HS-5 (cell line): ENCODE data around the gene ROCK2.

ENCODE experiments used
- DNase-seq: peaks from one replicate; pipeline ENCODE4 v3.0.0-alpha.2; 2012; ENCODE audit warnings: low read depth

ROCK2 gene

DNA sequence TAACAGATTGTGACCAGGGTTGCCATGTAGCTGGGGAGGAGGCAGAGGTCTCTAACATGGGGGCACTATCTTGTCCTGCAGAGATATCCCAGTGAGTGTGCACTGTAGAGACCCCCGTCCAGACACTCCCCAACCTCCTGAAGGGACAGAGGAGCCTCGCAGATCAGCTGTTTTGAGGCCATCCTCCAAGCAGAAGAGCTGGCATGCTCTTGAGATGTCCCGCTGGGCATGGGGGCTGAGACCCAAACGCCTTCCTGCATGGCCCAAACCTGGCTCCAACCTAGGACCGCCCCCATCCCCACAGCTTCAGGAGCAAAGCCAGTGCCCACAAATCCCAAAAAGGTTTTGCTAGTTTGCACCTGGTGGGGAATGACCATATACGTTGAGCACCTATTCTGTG, 191.8 kb downstream of the ROCK2 start:
- no peak for DNase-seq

DNA sequence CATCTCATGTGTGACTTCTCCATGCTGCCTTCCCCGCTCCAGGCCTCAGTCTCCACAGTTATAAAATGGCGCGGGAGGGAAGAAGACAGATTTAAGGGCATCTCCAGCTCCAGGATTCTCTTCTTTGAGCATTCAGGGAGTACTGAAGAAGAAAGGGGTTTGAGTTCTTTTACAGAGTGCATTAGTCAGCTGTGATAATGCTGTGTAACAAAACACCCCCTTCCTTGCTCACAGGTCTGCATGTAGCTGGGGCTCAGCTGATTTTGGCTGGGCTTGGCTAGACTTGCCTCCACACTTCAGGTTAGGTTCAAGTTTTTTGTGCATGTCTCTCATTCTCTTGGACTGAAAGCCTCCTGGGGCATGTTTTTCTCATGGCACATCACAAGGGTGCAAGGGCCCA, 197.2 kb downstream of the ROCK2 start:
- DNase-seq = no peak

DNA sequence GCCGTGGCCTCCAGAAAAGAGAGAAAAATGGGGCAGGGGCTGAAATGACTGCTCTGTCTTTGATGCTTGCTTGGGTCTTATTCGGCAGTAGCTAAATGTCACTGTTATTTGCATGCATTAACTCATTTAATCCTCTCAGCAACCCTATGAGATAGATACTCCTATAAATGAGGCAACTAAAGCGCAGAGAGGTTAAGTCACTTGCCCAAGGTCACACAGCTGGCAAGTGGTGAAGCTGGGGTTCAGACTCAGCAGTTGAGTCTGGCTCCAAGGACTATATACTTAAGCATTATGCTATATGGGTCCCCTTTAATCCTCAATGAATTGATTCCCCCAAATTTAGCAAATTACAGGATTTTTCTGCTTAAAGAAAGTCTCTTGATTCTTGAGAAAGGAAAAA, 198.4 kb downstream of the ROCK2 start:
- DNase-seq = no peak

DNA sequence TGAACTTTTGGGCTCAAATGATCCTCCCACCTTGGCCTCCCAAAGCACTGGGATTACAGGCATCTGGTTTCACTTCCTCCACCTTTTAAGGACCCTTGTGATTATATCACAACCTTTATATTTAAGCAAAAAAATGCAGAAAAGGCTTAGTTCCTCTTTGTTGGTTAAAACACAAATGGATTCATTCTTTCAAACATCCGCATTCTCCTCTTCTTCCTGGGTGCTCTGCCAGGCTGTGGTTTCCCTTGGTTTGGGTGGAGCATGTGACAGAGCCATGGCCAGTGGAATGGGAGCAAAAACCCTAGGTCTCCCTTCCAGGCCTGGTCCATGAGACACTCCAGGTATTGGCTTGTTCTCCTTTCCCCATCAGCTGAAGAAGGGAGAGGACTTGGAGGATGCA, 199.1 kb downstream of the ROCK2 start:
- no peak for DNase-seq

DNA sequence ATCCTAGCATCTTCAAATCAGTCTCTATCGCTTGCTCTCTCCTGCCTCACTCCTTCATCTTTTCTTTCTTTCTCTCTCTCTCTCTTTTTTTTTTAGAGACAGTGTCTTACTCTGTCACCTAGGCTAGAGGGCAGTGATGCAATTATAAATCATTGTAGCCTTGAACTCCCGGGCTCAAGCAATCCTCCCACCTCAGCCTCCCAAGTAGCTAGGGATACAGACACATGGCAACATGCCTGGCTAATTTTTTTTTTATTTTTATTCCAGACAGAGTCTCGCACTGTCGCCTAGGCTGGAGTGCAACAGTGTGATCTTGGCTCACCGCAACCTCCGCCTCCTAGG, 199.7 kb downstream of the ROCK2 start:
- no peak for DNase-seq

DNA sequence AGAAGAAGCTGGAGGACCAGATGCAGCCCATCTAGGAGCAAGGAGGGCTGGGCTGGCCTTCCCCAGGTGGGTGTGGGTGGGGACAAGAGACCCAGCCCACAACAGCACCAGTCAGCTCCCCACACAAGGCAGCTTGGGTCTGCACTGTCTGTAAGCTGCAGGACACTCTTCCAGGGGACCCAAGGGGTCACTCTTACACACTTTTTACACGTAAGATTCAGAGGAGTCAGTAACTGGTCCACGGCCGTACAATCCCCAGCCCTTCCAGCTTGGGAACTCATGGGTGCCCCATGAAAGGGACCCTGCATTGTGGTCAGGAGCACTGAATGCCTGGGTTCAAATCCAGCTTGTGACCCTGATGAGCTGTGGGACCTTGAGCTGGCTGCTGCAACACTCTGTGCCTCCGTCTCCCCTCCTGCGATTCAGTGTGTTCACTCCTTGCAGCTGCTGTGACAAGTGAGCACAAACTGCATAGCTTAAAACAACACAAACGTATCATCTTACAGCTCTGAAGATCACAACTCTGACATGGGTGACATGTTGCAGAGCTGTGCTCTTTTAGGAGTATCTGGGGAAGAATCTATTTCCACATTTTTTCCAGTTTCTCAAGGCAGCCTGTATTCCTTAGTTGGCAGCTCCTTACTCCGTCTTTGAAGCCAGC, 200.2 kb downstream of the ROCK2 start:
- DNase-seq = no peak

DNA sequence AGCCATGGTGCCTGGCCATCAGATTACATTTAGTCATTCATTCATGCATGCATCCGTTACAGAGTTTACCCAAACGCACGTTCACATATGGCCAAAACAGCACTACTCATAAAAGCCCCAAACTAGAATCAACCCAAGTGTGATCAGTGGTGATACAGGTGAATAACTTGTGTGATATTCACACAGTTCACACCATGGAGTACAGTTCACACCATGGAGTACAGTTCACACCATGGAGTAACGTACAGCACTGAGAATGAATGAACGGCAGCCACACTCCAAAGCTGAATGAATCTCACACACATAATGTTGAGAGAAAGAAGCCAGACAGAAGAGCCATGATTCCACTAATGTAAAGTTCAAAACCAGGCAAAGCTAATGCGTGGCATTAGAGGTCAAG, 201.4 kb downstream of the ROCK2 start:
- DNase-seq = no peak

DNA sequence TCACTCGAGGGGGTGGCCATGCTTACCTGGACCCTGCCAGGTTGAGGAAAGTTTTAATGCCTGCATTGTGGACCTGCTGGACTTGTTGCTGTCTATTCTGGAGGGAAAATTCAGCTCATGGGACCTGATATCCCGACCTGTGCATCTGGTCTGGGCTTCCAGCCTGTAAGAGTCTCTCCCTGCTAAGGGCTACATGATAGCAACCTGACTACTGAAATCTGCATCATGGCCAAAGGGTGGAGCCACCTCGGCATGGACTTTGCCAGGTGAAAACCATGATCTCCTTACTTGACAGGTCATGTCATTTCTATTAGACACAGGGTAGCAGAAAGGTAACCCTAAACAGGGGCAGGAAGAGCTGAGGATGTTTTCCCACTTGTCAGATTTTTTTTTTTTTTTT, 202.1 kb downstream of the ROCK2 start:
- no peak for DNase-seq

DNA sequence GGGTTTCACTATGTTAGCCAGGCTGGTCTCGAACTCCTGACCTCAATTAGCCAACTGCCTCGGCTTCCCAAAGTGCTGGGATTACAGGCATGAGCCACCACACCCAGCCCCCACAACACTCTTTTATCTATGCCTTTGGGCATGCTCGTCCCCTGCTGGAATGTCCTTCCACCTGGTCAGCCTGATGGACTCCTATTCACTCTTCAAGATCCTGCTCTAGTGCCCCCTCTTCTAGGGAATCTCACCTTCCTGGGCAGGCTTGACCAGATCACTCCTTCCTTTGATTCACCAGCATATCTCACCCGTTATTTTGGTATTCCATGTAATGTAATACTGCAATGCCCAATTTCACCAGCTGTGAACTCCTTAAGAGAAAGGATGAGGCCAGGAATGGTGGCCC, 203.1 kb downstream of the ROCK2 start:
- no peak for DNase-seq

DNA sequence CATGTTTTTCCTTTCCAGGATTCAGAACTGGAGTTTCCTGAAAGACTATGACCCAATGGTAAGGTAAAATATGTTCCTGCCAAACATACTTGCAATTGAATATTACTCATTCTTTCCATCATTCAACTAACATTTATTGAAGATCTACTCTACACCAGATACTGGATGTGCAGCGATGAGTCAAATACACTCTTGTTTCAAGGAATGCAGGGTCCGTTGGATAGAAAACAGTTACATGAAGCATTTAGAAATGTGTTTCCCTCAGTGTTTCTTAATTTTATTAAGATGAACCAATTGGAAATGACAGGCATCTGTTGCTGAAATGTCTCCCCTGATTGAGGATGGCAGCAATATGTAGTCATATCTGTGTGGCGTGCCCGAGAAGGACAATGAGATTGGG, 203.9 kb downstream of the ROCK2 start:
- peak; percentile 76 for DNase-seq

DNA sequence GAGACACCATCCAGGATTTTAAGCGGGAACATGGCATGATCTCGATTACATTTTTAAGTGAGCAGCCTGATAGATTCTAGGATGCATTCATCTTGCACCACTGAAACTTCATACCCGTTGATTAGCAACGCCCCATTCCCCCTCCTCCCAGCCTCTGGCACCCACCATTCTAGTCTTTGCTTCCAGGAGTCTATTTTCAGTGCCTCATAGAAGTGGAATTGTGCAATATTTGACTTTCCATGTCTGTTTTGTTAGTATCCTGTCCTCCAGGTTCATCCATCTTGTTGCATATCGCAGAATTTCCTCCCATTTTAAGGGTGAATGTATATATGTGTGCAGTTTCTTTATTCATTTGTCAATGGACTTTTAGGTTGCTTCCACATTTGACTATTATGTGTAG, 210.1 kb downstream of the ROCK2 start:
- no peak for DNase-seq

DNA sequence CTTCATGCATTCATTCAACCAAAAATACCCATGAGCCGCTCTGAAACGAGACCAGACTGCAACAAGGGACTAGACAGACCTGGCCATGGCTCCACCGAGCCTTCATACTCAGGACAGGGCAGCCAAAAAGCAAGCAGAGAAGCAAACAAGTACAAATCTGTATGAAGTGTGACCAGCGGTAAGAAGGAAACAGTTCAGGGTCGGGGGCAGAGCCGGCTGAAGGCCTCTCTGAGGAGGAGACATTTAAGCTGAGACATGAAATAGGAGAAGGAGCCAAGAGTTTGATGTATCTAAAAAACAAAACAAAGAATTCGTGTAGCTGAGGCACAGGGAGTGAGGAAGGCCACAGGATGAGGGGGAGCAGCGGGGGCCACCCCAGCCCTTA, 210.5 kb downstream of the ROCK2 start:
- DNase-seq = no peak

DNA sequence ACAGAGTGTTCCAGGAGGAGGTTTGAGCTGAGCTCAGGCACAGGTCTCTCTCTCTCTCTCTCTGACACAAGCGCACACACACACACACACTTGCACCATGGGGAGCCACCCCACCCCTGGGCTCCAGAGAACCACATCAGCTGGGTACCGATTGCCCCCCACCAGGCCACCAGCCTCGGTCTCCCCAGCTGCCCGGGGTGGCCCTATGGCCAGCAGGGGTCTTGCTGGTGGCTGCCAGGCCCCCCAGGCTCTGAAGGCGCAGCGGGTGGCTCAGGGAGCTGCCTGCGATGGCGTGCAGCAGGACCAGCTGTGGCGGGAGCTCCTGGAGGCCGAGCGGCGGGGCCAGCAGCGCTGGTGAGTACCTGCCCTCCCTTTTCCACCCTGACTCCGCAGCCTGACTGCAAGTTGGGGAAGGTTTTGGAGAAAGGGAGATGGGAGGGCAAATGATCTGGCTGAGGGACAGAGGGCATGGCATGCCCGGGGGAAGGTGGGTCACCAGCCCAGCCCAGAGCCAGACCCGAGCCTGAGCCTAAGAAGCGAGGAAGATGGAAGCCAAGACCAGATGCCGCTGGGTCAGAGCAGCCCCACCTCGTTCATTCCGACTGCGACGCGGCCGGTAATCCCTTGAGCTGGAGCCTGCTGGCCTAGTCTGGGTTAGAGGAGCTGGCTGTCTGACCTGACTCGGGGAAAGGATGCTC, 211.0 kb downstream of the ROCK2 start:
- DNase-seq = no peak

DNA sequence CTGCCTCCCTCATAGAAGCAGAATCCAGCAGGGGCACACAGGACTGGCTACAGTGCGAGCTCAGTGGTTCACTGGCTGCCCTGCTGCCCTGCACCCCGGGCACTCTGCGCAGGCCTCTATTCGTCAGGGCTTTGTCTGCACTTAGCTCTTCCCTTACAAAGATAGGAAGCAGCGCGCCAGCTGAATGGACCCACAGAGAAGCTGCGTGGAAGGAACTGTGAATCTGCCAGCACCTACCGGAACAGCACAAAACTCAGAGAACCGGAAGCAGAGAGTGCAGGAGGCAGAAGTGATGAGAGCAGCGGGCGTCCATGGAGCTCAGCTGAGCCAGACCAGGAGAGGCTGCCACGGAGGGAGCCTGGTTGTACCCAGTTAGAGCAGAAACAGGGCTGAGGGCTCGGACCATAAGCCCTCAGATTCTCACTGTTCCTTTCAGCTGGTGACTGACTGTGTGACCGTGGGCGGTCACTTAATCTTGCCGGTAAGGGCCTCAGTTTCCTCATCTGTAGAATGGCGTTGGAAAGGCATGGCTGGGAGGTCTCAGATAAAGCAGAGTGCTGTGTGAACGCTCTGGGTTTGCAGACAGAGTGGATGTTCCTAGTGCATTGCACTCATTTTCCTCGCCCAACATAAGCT, 212.3 kb downstream of the ROCK2 start:
- DNase-seq = no peak

DNA sequence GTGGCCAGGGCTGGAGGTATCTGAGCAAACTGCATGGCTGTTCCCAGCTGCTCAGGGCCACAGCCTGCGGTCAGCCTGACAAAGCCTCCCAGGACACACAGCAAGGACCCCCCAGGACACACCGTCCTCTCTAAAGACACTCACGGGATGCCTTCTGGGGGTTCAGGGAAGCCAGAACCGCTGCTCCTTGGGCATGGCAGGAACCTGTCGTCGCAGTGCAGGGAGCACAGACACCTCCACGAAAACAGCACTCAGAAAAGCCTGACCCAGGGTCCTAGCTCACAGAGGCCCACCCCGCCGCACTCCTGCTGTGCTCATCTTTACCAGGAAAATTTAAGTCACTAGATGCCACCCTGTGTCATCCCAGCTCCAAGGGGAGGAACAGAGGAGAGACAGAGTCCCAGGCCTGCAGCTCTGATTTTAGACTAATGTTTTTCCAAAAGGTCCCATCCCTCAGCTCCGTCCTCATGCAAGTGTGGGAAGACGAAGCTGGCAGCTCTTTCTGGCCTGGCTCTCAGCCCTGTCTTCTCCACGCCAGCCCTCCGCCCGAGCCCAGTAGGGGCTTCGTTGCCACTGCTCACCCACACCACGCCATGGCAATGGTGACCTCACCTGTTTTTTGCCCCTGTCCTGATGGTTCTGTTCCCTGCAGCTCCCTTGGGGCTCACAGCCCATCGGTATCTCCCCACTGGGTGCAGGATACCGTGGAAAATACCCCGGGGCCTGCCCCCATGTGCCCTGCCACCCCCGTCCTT, 213.1 kb downstream of the ROCK2 start:
- DNase-seq = no peak
